ENCODE results near the gene SBK2.
A peak's percentile ranks its signal among the peaks of the same experiment; 100 is the strongest.
"Not testable (repeated sequence)": the region's sequence is repeated elsewhere in the genome, so short reads cannot be mapped to it uniquely, and the experiment has no call there.

Gene SBK2

GRCh38 chr19:55497763-55498162 lies 39.2 kb downstream of the SBK2 start:
- DNase-seq = no peak

- not testable (repeated sequence) for DNase-seq
These were observed 40.1 kb downstream of the SBK2 start for GRCh38 chr19:55496820-55497219.

GRCh38 chr19:55495646-55496349 lies 41.1 kb downstream of the SBK2 start:
- no peak for DNase-seq

- DNase-seq = no peak
These were observed 42.7 kb downstream of the SBK2 start for GRCh38 chr19:55494172-55494761.

GRCh38 chr19:55493645-55494171 lies 43.2 kb downstream of the SBK2 start:
- DNase-seq = no peak

GRCh38 chr19:55493052-55493644 lies 43.8 kb downstream of the SBK2 start:
- no peak for DNase-seq

DNA sequence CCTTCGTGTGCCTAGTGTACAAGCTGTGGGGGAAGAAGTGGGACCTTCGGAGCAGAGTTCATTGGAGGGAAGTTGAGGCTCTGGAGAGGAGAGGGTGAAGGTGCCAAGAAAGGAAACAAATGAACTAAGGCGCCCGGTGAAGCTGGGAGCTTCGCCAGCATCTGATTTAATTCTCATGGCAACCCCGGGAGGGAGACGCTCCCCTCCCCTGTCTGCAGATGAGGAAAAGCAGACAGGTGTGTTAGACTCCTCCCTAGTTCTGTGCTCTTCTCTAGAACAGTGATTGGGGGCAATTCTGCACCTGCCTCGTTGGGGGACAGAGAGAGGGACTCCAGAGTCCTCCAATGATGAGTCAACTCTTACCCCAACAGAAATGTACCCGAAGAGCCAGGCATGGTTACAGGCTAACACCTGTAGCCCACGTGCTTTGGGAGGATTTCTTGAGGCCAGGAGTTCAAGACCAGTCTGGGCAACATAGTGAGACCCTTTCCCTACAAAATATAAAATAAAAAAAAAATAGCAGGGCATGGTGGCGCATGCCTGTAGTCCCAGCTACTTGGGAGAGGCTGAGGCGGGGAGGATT lies 44.5 kb downstream of the SBK2 start:
- DNase-seq = no peak

DNA sequence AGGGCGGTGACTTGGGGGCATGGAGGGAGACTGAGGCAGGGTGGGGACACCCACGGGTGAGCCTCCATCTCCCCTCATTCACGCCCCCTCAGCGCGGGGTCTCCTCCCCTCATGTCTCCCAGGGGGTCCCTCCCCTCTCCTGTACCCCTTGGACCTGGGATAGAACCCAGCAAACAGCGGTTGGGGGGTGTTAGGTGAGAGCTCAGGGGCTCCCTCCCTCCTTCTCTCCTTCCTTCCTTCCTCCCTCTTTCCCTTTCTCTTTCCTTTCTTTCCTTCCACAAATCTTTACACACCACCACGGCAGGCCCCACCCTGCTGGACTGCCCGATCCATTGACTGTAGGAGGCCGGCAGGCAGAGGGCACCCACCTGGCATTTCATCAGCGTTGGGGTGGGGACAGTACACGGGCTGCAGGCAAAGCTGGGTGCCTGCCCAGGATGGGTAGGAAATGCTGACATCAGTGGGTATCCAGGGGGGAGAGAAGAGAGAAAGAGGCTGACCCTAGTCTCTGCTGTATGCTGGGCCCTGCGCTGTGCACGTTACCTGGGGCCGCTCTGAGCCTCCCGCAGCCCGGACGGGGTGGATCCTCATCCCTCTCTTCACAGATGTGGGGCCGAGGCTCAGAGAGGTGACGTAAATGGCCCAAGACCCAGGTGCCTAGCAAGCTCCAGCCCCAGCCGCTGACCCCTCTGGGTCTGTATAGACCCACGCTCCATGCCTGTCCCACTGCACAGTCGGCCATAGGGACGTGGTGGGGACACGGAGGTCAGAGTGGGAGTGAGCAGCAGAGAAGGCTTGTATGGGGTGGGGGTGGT lies 45.2 kb downstream of the SBK2 start:
- no peak for DNase-seq

DNA sequence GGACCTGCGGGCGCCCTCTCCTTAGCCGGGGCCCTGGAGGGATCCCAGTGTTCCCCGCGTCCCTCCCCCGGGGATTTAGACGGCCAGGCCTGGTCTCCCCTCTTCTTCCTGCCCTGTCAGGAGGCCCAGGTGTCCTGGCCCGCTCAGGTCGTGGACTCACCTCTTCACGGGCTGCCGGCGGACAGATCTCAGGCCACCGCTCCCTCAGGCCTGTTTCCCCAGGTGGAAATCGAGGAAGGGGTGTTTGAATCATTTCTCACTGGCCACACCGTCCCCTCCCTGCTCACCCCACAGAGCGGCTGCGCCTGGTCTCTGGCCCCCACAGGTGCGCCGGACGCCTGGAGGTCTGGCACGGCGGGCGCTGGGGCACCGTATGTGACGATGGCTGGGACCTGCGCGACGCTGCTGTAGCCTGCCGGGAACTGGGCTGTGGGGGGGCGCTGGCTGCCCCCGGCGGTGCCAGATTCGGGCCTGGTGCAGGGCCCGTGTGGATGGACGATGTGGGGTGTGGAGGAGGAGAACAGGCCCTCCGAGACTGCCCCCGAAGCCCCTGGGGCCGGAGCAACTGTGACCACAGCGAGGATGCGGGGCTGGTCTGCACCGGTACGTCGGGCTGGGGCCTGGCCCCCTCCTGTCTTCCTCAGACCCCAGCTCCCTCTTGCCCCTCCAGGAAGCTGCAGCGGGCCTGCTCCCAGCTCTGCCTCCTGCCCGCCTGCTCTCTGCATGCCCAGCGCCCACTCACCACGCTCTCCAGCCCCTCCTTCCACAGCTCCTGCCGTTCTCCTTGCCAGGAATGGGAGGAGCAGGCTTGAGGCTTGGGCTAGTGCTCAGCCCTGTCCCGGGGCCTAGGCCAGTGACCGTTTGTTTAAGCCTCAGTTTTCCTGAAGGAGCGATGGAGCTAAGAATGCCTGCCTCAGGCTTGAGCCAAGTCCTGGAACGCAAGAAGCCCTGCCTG lies 46.2 kb downstream of the SBK2 start:
- DNase-seq = no peak

- no peak for DNase-seq
These were observed 47.0 kb downstream of the SBK2 start for GRCh38 chr19:55489711-55490477.

GRCh38 chr19:55488986-55489710 lies 47.8 kb downstream of the SBK2 start:
- no peak for DNase-seq

GRCh38 chr19:55487924-55488687 lies 48.8 kb downstream of the SBK2 start, which contains the start of gene SSC5D:
TSS of gene SSC5D (plus strand) at chr19:55488436. CDS start at chr19:55488590, 154 bp downstream.
- no peak for DNase-seq

DNA sequence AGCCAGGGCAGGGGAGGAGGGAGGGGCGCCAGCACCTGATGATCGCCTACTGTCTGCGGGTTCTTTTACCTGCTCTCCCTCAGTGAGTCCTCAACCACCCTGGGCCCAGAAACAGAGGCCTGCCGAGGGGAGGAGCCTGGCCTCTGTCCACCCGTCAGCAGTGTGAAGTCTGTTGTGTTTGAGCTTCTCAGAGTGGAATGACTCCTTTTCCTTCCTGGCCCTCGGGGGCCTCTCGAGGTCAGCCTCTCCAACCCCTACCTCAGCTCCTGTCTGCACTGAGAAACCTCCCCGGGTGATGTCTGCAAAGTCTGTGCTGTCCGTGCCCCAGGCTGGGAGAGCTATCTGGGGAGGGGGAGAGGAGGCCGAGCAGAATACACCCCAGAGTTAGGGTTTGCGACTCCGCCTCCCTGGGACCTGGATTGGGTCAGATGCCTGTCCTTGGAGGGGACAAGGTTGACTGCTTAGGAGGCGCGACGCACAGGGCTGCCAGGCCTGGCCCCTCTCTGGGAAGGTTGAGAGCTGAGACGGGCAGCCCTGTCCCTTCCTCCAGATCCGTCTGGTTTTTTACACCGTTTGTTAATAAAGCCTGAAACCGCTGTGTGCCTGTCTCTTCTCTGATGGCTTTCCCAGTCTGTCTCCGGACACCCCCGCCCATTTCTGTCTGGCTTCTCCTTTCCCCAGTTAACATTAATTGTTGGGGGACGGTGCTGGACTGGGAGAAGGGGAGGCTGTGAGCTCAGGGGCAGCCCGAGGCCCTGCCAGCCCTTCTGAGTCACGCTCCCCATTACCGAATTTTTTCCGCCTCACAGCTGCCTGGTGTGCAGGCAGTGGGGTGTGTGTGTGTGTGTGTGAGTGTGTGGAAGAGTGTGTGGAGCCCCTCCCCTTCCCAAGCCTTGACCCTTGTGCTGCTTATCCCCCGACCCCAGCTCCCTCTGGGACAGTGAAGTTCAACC lies 49.7 kb downstream of the SBK2 start:
- DNase-seq = peak; percentile 34

DNA sequence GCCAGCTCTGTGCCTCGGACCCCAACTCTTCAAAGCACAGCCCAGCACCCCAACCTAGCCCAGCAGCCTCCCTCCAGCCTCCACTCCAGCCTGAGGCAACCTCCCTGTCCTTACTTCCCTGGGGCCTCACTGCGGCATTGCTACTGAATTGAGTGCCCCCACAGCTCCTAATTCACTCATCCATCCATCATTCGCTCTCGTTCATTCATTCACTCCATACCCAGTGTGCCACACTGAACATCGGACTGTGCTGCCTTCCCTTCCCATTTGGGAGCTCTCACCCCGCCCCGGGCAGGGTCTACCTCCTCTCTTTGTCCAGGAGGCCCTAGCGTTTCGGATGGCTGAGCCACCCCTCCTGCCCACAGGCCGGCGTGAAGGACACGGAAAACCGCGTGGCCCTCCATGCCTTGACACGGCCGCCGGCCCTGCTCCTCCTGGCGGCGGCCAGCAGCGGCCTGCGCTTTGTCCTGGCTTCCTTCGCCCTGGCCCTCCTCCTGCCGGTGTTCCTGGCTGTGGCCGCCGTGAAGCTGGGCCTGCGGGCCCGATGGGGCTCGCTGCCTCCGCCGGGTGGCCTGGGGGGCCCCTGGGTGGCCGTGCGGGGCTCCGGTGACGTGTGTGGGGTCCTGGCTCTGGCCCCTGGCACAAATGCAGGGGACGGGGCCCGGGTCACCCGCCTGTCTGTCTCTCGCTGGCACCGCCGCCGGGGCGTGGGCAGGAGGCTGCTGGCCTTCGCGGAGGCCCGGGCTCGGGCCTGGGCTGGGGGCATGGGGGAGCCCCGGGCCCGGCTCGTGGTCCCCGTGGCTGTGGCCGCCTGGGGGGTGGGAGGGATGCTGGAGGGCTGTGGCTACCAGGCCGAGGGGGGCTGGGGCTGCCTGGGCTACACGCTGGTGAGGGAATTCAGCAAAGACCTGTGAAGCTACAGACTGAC lies 50.6 kb downstream of the SBK2 start:
- DNase-seq = no peak

DNA sequence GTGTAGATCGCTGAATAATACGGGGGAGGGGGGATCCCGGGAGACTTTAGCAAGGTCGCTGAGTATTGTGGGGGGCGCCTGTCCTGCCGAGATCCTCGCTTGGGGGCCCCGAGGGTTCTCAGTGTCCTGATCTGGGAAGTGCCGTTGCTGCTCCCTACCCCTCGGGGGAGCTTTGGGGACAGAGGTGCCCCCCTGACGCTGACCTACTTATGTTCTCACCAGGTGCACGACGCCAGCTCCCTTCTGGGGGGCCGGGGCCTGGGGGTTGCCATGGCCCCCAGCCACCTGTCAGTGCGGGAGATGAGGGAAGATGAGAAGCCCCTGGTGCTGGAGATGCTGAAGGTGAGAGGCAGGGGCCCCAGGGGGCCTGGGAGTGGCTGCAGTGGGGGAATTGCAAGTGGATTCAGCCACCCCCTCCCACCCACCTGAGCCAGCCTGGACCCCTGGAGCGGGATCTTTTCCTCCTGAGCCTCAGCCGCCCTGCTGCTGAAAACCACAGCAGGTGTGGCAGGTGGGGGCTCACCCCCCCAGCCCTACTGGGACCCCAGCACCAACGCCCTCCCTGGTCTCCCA lies 51.4 kb downstream of the SBK2 start:
- DNase-seq = no peak

All from activated CD4-positive, alpha-beta T cell treated with anti-CD3 and anti-CD28 coated beads for 1 hour (primary cell).